ENCODE results near the gene RAF1.
"Not testable (repeated sequence)": the region's sequence is repeated elsewhere in the genome, so short reads cannot be mapped to it uniquely, and the experiment has no call there.

RAF1 gene

DNA sequence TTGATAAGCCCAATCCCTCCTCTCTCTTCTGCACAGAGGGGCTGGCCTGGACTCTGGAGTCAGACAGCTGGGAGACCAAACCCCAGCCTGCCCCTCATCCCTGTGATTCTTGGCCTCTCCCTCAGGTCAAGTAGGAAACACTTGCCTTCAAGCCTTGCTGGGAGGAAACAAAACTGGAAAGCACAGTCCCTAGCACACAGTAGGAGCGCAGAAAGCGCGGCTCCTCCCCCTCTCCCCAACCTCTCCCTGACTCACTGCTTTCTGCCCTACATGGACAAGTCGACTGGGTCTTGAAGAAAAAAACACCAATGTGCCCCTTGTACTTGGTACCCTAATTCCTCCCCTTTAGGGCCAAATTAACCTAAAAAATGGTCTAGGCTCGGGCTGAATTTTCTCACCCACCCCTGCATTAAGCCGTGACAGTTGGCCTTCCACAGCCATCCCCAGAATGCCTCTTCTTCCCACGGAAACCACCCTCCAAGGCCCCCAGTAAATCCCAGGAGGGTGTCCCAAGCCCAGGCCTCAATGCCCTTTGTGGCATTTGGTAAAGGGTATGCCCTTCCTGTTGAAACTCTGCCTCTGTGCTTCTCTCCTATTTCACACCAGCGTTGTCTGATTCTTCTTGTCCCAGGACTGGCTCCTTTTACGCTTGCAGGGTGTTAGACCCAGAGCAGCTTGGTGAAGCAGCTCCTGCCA is 11.3 kb upstream of the RAF1 start:
- no peak for DNase-seq

DNA sequence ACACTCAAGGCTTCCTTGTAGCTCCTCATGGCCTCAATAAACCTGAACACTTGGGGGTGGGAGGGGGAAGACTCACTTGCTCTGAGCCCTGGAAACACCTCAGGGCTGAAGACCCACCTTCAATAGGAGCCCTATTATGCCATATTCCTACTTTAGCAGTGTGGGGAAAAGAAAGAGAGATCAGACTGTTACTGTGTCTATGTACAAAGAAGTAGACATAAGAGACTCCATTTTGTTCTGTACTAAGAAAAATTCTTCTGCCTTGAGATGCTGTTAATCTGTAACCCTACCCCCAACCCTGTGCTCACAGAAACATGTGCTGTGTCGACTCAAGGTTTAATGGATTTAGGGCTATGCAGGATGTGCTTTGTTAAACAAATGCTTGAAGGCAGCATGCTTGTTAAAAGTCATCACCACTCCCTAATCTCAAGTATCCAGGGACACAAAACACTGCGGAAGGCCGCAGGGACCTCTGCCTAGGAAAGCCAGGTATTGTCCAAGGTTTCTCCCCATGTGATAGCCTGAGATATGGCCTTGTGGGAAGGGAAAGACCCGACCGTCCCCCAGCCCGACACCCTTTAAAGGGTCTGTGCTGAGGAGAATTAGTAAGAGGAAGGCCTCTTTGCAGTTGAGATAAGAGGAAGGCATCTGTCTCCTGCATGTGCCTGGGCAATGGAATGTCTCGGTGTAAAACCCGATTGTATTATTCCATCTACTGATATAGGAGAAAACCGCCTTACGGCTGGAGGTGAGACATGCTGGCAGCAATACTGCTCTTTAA is 10.2 kb upstream of the RAF1 start:
- not testable (repeated sequence) for DNase-seq

- no peak for DNase-seq
These were observed 7.2 kb upstream of the RAF1 start for GRCh38 chr3:12671120-12671450.

DNA sequence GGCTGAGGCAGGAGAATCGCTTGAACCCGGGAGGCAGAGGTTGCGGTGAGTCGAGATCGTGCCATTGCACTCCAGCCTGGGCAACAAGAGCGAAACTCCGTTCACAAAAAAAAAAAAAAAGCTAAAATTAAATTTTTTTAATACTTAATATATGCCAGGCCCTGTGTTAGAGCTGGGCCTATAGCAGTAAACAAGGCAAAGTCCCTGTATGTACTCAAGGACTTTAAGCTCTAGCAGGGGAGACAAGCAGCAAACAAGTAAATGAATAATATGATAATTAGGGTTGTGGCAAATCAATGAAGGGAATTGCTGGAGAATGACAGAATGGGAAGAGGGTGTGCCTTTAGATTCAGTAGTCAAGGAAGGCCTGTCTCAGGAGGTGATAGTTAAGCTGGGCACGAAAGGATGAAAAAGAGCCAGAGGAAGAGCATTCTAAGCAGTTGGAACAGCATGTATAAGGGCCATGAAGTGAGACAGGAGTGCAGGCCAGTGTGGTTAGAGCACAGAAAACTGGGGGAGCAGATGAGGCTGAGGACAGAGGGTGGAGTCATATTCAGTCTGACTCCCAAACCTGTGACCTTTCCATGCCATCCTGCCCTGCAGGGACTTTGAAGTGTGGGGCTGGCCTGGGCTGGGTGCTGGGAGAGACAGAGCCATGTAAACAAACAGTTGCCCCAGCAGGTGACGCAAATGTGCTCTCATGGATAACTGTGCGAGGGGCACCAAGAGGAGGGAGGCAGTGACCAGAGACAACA is 6.6 kb upstream of the RAF1 start:
- DNase-seq, result no peak

DNA sequence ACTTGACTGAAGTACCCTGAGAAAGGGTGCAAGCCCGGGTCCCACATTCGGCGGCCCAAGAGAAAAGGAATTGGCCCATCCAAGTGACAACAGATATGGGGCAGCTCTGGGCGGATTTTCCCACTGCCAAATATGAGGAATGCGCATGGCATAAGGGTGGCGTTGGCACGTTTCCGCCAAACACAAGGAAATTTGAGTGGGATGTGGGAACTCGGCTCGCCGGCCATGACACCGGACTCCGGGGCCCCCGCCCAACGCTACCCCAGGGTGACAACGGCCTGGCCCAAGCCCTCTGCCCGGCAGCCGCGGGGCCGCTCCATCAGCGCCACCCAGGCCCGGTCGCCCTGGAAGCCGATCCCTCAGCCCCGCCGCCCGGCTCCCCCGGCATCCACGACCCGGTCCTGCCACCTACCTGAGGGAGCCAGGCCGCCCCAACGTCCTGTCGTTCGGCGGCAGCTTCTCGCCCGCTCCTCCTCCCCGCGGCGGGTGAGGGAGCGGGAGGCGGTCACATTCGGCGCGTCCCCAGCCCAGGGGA is 449 bp downstream of the RAF1 start:
- no peak for DNase-seq

- DNase-seq, result no peak
These were observed 1.1 kb downstream of the RAF1 start for GRCh38 chr3:12662593-12663400.

GRCh38 chr3:12661926-12662592 is 1.9 kb downstream of the RAF1 start:
- no peak for DNase-seq

- DNase-seq, result not testable (repeated sequence)
These were observed 2.5 kb downstream of the RAF1 start for GRCh38 chr3:12661375-12661774.

DNA sequence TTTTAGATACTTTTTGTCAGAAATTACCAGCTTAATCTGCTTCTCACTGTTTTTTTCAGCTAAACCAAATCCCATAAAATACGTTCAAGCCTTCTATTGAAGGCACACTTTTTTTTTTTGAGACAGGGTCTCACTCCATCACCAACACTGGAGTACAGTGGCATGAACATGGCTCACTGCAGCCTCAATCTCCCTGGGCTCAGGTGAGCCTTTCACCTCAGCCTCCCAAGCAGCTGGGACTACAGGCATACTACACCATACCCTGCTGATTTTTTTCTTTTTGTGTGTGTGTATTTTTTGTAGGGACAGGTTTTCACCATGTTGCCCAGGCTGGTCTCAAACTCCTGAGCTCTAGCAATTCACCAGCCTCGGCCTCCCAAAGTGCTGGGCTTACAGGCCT is 3.7 kb downstream of the RAF1 start:
- no peak for DNase-seq

DNA sequence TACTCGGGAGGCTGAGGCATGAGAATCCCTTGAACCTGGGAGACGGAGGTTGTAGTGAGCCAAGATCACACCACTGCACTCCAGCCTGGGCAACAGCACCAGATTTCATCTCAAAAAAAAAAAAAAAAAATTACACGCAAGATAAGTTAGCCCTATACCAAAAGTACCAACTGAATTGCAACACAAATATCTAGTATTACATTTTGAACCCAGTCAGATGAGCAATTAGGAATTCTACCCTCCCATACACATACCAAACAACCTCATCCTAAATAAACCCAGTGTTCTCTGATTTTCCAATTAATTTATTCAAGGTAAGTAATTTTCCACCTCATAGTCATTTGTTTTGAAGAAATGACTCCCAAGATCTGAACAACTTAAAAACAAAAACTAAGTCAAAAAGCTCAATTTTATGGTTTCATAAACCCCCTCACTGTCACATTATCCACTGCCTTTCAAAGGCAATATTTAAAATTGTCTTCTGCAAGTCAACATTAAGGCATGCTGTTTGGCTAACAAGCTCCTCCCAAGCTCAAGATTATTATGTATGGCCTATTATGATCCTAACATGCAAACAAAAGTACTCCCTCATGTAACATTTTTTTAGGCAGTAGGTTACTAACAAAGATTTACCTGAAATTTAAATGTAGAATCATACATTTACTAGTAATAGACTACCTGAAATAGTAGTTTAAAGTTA is 4.5 kb downstream of the RAF1 start:
- no peak for DNase-seq

DNA sequence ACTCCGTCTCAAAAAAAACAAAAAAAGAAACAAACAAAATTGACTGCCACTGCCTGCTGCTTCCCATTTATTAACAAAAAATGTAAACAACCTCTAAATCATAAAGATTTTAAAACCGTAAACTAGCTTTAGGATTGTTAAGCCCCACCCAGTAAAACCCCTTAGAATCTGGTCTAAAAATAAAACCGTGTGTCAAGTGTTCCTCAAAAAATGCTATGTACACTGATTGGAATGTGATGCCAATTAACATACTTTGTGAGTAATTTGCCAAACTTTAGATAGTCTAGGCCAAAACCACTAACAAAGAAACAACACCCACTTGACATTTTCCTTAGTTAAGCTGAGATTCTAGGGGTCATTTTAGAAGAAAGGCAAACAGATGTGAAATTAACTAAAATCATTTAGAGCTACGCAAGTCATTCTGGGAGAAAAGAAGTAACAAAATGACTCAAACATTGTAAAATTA is 5.3 kb downstream of the RAF1 start:
- no peak for DNase-seq

GRCh38 chr3:12656850-12657249 is 7.1 kb downstream of the RAF1 start:
- DNase-seq, result no peak

GRCh38 chr3:12656193-12656592 is 7.7 kb downstream of the RAF1 start:
- no peak for DNase-seq

GRCh38 chr3:12655701-12656100 is 8.2 kb downstream of the RAF1 start:
- DNase-seq, result no peak

- no peak for DNase-seq
These were observed 10.2 kb downstream of the RAF1 start for GRCh38 chr3:12653747-12654146.

DNA sequence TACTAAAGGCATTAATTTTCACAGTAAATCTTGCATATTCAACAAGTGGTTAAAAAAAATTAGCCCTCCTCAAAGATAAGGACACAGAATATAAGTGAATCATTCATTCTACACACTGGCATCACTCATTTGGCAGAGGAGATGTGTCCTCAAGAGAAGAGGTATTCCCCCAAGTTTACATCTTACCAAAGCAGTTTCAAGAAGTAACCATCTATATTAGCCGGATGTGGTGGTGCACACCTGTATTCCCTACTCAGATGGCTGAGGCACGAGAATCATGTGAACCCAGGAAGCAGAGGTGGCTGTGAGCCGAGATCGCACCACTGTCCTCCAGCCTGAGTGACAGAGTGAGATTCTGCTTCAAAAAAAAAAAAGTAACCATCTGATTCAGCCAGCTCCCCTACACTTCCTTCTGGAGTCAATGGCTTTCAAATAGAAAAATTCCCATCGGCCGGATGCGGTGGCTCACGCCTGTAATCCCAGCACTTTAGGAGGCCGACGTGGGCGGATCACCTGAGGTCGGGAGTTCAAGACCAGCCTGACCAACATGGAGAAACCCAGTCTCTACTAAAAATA is 15.4 kb downstream of the RAF1 start:
- DNase-seq, result no peak

- no peak for DNase-seq
These were observed 19.5 kb downstream of the RAF1 start for GRCh38 chr3:12644331-12644937.

- DNase-seq, result no peak
These were observed 20.2 kb downstream of the RAF1 start for GRCh38 chr3:12643724-12644123.

DNA sequence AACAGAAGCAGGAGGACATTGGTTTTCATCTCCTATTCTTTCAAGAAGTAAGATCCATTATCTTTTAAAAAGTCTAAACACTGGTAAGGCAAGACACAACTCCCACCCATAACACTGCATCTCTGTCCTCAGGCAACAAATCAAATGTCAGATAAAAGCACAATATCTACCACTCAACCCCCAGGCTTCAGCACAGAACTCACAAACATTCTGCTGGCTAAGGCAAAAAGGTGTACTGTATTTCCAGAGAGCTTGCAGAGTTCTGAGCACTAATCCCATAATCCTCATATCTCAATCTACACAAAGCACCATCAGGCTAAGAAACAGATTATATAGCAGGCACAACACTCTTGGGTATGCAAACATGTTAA is 20.9 kb downstream of the RAF1 start:
- DNase-seq, result no peak

DNA sequence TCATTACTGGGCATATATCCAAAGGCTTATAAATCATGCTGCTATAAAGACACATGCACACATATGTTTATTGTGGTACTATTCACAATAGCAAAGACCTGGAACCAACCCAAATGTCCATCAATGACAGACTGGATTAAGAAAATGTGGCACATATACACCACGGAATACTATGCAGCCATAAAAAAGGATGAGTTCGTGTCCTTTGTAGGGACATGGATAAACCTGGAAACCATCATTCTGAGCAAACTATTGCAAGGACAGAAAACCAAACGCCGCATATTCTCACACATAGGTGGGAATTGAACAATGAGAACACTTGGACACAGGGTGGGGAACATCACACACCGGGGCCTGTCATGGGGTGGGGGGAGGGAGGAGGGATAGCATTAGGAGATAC is 23.1 kb downstream of the RAF1 start:
- DNase-seq, result not testable (repeated sequence)

- DNase-seq, result no peak
These were observed 25.8 kb downstream of the RAF1 start for GRCh38 chr3:12638105-12638504.

Data from NCI-H1930 (cell line).